ENCODE data around the gene LHFPL6.

Gene LHFPL6

GRCh38 chr13:39550931-39551330 is 52.1 kb downstream of the LHFPL6 start:
- no peak for DNase-seq

- no peak for DNase-seq
Measured at GRCh38 chr13:39547108-39547507, 55.9 kb downstream of the LHFPL6 start.

DNA sequence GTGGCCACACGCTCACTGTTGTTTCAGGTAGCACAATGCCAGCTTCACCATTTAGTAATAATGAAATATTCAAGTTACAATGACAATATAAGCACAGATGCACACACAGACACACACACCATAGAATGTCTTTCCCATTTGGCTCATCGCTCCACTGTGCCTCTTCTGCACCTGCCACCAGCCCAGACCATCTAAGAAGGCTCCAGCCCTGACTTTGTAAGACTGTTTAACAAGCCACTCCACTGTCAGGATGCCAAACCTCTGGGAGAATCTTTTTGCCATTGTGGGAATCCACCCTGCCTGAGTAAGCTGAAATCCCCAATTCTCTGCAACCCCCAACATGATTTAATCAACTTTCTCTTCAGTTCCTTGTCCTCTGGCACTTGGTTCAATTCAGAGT is 60.6 kb downstream of the LHFPL6 start:
- no peak for DNase-seq

DNA sequence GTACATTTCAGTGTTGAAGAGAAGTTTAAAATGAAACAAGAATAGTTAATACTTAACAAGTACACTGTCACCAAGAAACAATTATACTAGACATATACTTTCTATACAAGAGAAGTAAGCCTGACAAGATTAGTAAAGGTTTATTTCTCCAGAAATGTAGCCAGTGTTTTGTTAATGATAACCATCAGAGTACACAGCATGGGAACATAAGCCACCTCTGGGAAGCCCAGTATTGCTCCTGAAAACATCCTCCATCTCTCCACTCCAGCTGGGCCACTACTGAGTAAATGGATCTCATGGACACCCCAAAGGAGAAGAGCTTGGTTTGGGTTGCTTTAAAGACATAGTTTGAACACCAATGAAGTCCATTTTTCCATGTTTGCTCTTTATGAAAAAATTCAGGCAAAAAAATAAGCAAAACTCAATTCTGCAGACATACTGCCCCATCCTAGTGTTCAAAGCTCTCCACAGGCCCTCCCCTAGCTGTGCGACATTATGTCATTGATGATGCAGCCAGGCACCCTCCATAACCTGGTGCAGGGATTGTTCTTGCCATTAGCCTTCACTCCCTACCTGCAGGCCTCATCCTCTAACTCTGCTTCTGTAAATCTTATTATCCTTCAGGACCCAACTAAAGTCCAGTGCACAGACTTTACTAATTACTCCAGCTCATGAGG is 61.9 kb downstream of the LHFPL6 start:
- DNase-seq = no peak

GRCh38 chr13:39538816-39539790 is 63.9 kb downstream of the LHFPL6 start:
- DNase-seq = no peak

DNA sequence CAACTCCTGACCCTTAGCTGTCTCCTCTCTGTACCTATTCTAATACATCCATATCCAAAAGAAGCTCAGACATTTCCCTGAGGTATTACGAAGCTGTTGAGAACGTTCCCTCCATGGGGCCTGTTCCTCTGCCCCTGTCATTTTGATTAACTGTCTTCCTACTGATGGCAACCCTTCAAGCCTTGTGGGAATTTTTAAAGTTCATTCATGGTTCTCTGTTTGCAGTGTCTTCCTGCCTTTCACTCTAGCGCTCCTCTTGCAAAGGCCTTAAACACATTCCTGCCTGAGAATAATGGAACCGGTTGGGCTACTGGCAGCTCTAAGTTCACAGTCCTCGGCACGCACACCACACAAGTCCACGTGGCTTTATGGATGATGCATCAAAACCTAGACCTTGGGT is 66.1 kb downstream of the LHFPL6 start:
- no peak for DNase-seq

GRCh38 chr13:39536274-39536673 is 66.7 kb downstream of the LHFPL6 start:
- DNase-seq = no peak

- no peak for DNase-seq
Measured at GRCh38 chr13:39533651-39534150, 69.3 kb downstream of the LHFPL6 start.

DNA sequence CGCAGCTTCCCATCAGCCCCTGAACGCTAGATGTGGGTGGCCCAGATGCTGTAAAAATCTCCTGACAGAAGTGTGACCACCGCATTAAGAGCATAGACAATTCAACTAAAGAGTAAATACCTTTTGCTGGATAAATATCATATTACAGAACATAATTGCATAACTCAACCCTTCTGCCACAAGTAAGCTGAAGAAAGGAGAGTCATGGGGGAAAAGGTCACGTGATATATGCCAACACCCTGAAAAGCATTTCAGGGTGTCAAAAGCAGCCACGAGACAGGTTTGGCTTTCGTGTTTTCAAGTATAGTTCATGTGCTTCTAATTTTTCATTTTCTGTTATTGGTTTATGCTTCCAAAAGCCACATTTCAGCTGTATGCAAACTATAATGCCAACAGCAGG is 71.3 kb downstream of the LHFPL6 start:
- no peak for DNase-seq

- DNase-seq = no peak
Measured at GRCh38 chr13:39530916-39531315, 72.1 kb downstream of the LHFPL6 start.

GRCh38 chr13:39528661-39528980 is 74.4 kb downstream of the LHFPL6 start:
- no peak for DNase-seq

DNA sequence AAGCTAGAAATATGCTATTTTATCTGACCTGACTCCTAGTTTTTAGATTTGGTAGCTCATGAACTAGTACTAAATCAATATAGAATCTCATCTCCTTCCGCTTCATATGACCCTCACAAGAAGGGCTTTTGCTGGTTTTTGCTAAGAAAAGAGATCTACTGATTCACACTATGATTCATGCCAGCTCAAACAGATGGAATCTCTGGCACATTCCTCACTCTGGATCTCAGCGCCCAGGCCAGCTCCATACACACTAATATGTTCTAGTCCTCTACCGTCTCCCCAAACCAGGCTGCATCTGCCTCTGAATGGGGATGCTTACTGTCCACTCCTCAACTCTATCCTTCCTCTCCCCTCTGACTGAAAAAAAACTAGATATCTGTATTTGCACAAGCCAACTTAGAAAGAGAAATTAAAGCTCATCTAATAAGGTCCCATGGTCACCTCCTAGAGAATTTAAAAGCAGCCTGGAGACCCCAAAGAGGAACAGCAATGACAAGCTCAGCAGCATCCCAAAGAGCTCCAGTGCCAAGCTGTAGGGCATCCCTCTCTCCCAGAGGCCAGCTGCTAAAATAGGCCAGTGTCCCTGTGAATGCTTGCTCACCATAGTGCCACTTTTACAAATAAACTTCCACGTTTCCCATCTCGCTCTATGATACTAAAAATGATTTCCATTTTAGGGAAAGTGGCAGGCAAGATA is 74.9 kb downstream of the LHFPL6 start:
- DNase-seq = peak; percentile 86

GRCh38 chr13:39527301-39527700 is 75.7 kb downstream of the LHFPL6 start:
- no peak for DNase-seq

GRCh38 chr13:39526499-39526898 is 76.5 kb downstream of the LHFPL6 start:
- DNase-seq = no peak

DNA sequence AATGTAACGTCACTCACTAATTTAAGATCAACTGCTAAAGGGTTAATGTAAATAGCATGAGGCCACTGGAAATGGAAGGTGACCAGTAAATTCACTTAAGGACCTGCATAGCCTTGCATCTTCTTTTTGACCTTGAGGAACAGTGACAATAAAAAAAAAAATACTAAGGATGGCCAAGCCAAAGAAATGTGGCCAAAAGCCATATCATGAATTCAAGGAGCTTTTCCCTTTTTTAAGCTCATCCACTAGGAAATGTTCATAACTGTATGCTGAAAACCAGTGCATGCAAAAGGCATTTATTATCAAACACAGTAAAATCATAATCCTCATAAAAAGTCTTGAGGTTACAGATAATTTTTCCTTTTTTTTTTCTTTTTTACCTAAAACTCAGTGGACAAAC is 77.5 kb downstream of the LHFPL6 start:
- no peak for DNase-seq

DNA sequence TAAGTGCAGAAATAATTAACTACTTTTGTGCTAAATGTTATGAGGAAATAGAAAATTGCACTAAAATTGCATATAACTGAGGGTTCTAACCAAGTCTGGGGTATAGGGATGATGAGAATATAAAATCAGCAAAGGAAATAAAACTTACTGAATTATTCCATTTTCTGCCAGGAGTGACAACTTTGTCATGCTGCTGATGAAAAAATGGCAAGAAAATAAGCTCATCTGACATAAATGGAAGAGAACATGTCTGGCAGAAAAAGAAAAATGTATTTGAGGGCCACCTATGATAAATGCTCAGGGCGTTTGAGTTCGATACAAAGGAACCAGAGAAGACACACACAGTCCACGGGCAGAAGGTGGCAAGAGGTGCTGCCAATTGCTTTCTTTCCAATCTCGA is 78.2 kb downstream of the LHFPL6 start:
- DNase-seq = no peak

DNA sequence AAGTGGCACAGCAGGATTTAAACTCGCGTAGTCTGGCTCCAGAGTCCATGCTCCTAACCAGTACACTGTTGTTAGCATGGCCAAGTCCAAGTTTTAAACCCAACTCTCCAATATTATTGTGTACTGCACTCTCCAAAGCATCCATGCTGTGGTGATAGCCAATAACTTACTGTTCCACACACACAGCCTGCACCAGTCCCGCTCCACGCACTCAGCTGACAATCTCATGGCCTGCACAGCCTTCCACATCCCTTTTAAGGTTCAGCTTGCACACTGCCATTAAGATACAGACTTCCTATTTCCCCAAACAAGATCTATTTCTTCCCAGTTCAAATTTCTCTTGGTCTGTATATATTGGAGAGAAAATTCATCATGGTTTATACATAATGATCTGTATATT is 80.7 kb downstream of the LHFPL6 start:
- DNase-seq = no peak

DNA sequence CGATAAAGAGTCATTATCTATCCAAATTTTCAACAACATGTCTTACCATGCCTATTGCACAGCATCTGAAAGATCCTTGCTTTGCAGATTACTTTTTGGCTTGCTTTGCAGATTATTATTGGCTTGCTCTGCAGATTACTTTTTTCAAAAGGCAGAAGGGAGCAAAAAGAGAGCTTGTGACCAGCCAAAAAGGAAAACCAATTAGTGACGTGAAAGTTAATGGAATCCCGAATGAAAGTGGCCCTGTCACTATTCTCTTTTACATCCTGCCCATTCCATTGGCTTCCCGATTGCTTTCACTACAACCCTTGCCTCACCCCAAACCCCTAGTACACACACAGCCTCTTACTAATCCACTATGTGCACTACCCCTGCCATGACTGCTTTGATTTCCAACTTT is 81.3 kb downstream of the LHFPL6 start:
- DNase-seq = no peak

- no peak for DNase-seq
Measured at GRCh38 chr13:39516096-39516495, 86.9 kb downstream of the LHFPL6 start.

DNA sequence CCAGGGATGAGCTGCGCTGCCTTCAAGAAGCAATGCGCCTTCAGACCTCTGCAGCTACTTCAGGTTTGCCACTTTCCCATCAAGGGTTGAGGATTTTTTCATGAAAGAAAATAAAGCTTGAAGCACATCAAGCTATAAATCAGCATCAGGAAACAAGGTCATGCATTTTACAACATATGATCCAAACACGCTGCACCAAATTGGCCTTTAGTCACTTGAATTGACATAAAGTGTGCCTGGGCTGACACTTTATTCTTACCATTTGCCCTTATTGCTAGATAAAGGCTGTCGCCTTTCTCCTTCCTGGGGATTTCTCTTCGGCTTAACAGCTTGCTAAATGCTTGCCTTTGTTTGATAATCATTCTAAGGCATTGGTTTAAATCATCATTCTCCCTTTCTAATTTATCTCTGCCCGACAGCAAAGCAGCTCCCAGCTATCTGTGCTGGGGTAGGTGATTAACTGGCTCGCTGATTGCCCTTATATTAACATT is 87.7 kb downstream of the LHFPL6 start:
- DNase-seq = no peak

DNA sequence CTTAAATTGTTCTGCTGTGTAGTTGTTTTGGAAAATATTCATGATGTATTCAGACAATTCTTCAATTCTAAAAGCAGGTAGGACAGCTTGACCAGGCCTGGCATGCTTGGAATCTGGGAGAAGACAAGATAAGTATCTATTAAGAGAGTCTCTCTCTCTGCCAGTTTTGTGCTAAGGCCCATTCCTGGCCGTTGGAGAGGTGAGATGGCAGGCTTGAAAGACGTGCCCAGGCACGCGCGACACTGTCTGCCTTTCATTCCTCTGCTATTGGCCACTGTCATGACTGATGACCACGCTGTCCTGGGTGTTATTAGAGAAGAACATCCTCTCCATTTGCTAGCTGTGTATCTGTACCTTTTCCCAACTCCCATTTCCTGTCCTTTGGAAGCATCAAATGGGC is 90.3 kb downstream of the LHFPL6 start:
- DNase-seq = no peak

GRCh38 chr13:39510316-39510695 is 92.7 kb downstream of the LHFPL6 start:
- no peak for DNase-seq

- no peak for DNase-seq
Measured at GRCh38 chr13:39509616-39510315, 93.2 kb downstream of the LHFPL6 start.

Measured in amniotic stem cell (primary cell).